Islet of Langerhans (tissue), 1 donor: ENCODE measurements around the gene CGREF1.
"Not testable (repeated sequence)": the region's sequence is repeated elsewhere in the genome, so short reads cannot be mapped to it uniquely, and the experiment has no call there.

Experiments used
- FAIRE-seq: peaks from one replicate; lab custom pipeline; 2011; peaks lifted over from hg19 to GRCh38; lab: Jason Lieb, UNC

Gene CGREF1

DNA sequence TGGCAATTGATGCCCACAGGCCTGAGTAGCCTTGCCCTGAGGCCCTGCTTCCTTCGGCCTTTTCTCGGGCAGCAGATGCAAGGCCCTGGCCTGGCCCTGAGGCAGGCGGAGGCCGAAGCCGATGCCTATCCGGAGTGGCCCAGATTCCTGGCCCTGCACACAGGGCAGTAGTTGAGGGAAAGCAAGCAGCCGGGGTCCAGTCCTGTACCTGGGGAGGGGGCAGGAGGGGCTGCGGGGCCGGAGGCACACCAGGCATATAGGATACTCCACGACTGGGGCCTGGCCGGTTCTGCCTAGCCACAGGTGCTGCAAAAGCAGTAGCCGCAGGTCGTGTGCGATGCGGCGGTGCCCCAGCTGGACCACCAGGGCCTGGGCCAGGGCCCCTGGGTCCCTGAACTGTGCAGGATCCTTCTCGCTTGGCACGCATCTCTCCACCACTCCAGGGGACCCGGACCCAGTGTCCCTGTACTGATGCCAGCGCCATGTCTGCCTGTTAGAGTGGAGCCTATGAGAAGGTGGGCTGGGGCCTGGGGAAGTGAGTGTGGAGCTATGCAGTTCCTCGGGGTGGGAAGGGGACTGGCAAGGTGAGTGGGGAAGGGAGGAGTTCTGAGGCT is 18.5 kb upstream of the CGREF1 start:
- FAIRE-seq: no peak

DNA sequence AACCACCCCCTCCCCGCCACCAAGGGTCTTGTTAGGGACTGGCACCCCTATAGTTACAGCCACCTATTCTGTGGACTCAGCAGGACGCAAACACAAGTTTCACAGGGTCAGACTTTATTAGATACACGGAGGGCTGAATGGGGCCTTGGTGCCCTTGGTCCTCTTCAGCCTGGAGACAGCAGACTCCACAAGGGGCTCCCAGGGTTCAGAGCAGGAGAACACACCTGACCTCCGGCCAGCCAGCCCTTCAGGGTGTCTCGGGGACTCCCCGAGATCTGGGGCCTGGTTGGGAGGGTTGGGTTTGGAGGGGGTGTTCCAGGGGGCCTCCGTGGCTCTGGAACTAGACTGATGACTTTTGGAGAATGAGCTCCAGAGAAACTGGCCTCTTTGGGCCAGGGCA is 17.8 kb upstream of the CGREF1 start:
- no peak for FAIRE-seq

DNA sequence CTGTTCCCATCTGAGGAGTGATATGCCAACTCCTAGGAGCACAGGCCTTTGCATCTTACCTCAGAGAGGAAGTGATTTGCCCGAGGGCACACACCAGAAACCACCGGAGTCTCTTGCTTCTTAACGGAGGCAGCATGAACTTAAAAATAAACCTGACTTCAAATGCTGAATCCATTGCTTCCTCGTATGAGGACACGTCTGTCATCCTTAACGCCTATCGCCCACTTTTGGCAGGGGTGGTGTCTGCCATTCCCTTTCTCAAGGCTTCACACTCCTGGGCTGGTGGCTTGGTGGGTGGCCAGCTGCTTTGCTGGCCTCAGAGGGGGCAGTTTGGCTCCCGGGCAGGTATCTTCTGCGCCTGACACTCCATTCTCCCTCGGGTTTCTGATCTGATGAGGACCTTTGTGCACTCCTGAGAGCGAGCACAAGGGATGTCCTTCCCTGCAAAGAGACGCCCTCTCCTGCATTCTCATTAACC is 16.6 kb upstream of the CGREF1 start:
- FAIRE-seq: no peak

DNA sequence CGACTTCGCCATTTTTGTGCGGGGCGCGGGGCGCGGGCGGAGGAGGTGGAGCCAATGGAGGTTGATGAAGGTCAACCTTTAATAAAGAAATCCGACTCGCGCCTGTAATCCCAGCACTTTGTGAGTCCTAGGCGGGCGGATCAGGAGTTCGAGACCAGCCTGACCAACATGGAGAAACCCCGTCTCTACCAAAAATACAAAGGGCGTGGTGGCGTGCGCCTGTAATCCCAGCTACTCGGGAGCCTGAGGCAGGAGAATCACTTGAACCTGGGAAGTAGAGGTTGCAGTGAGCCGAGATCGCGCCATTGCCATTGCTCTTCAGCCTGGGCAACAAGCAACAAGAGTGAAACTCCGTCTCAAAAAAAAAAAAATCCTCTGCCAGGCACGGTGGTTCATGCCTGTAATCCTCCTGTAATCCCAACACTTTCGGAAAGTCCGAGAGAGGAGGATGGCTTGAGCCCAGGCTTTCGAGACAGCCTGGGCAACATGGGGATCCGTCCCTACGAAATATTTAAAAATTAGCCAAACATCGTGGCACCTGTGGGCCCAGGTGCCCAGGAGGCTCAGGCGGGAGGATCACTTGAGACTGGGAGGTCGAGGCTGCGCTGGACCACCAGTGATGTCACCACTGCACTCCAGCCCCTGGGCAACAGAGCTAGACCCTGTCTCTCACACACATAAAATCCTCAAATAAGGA is 16.0 kb upstream of the CGREF1 start:
- no peak for FAIRE-seq

DNA sequence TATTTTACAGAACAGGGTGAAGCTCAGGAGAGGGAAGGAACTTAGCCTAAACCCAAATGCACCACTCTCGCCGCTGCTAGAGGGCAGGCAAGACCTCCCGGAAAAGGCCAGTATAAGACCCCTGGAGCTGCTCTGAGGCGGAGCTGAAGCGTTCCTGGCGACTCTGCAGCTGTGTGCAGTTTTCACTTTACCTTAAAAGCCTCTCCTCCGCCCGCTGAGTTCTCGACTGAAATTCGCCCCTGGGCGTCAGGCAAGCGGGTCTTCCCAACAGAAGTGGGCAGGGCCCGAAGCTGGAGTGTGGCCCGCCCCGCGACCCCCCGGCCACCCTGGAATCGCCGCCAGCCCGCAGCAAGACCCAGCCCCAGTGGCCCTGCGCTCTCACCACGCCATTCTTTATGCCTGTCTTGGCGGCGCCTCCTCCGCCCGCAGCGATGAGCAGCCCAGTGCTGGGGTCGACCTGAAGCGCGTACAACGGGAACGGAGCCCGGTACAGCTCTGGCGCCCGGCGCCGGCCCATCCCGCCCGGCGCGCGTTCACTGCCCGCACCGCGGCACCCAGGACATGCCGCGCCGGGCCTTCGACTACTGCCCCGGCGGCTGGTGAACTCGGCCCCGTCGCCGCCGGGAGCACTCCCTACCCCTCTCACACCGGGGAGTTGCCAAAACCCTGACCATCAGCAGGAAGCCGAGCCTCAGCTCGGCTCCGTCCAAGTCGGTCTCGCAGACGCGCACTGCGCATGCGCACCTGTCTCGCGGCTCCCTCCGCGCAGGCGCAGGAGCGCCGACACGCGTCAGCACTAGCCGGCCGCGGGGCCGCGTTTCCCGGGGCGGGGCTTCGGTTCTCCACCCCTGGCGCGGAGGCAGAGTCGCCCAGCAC is 15.2 kb upstream of the CGREF1 start, which contains the start of gene PREB:
Gene PREB (minus strand): TSS at position 732 of the 876 bp plus-strand sequence. CDS start 215 bp downstream, at position 517.
- no peak for FAIRE-seq

DNA sequence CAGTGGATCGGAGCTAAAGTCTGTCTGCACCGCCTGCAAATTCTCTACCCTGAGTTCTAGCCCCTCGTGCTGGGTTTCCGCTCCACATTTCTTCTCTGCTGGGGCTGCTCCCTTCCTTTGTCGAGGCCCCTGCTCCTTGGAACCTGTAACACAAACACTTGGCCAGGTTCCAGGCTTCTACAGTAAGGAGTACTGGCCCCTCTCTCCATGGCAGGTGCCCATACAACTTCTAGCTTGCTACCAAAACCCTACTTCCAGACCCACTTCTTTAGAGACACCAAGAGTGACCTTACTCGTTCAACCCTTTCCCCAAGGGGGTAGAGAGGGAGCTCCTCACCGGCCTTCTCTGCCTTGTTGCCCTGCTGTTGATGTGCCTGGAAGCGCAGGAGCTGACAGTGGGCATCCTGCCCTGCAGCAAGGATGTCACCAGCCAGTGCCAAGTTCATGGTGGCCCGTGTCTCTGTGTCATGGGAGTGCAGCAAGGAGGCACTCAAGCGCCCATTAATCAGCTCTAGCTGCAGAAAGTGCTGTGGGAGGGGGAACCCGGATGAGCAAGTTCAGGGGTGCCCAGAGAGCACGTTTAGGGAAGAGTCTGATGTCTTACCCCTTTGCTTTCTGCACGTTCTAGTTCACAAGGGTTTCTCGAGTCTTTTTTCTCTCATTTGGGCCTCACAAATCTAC is 14.4 kb upstream of the CGREF1 start:
- FAIRE-seq: no peak

DNA sequence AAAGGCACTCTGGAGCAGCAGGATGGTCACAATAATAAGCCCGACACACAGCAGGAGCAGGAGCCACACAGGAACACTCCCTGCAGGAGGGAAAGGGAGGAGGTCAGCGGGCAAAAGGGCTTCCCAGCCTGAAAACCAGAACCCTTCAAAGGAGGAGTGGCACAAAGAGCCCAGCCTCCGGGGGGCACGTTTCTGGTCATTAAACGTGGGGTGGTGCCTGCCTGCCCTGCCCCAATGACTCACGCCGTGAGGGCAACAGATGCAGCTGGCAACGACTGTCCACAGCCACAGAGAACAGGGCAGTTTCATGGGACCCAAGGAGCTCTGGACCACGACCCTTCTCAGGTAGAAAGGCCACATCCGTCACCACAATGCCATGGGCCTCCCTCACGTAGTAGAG is 12.5 kb upstream of the CGREF1 start:
- FAIRE-seq: no peak

DNA sequence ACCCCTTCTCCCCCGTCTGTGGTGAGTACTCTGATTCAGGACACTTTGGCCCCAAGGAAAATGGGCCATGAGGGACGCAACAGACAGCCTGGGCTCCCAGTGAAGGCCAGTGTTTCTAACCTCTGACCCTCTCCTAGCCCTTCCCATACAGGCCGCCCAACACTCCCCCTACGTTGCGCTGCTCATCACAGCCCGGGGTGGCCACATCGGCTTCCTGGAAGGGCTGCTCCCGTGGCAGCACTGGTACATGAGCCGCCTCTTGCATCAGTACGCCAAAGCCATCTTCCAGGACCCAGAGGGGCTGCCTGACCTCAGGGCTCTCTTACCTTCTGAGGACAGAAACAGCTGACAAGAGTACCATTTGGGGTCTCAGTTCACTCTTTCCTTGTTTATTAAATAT is 11.5 kb upstream of the CGREF1 start:
- no peak for FAIRE-seq

DNA sequence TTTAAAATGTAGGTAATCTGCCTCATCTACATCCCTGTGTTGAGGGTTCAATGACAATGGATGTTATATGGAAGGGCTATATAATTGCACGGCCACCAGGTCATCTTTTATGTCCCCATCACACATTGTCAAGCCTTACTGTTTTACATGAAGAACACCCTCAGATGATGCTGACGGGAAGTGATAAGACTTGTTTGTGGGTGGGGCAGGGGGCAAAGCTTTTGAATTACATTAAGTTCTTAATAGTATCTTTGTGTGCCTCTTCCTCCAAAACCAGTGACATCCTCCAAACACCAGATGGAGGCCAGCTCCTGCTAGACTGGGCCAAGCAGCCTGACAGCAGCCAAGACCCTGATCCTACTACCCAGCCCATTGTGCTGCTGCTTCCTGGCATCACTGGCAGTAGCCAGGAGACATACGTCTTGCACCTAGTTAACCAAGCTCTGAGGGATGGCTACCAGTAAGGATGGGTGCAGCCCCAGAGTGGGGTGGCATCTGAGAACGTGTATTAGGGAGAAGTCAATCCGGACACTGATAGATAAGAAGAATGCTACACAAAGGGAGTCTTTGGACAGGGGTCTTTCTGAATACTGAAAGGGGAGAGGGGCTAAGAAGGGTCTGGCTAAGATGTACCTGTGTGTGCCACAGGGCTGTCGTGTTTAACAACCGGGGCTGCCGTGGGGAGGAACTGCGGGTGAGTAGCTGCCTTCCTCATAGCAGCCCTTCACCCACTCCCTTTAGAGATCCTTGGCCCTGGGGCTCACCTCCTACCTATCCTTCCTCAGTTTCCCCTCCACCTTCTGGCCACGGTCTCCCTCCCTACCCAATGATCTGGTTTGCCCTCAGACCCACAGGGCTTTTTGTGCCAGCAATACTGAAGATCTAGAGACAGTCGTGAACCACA is 10.0 kb upstream of the CGREF1 start:
- no peak for FAIRE-seq

DNA sequence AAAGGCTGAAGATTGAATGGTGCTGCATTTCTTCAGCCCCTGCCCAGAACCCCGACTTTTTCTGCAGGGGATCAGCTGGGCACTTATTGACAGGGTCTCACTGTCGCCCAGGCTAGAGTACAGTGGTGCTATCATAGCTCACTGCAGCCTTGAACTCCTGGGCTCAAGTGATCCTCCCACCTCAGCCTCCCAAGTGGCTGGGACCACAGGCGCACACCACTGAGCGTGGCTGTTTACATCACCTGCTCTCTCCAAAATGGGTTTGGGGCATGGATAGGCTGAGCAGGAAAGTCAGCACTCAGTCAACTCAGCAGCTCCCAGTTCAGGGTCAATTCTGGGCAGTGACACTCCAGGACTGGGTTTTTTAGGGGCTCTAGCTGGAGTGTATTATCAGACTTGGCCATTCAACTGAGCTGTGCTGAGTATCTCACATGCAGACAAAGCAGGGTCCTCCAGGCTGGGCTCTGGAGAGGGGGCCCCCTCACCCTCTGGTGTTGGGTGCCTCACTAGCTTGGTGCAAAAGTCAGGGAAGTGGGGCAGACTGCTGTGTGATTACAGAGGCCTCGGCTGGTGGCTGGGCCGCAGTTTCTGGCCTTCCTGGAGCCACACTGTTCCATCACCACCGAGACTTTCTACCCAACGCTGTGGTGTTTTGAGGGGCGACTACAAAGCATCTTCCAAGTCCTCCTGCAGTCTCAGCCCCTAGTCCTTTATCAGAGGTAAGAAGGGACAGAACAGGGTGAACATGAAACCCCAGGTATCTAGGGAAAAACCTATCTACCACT is 9.1 kb upstream of the CGREF1 start:
- FAIRE-seq: no peak

DNA sequence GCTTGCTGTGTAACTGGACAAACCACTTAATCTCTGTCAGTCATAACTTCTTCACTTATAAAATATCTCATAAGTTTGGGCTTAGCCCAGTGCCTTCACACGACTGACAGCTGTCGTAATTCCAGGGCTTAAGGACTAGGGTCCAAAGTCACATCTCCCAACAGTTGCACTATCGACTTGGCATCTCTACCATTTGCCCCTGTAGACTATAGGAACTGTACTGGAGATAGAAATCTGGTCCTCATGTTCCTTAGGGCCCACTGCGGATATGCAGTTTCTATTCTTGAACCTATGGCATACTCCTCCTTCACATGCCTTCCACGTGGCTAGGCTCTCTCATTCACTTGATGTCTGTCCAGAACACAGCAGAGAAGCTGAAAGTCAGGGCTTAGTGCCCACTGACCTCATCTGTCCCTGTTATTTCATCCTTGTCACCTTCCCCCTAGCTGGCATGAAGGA is 7.4 kb upstream of the CGREF1 start:
- no peak for FAIRE-seq

DNA sequence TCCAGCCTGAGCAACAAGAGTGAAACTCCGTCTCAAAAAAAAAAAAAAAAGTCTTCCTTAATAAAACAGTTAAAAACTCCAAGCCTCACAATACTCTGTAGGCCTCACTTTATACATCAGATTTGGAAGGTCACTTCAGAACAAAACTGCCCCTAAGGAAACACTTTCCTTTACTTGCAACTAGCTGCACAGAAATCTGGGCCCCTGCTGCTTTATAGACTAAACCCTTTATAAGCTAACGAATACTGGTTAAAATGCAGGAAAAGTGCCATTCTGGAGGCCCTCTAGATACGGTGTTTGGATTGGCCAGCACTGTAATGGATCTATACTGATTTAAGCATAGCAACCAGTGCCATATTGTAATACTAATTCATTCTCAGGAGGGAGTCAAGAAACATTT is 6.2 kb upstream of the CGREF1 start:
- no peak for FAIRE-seq

DNA sequence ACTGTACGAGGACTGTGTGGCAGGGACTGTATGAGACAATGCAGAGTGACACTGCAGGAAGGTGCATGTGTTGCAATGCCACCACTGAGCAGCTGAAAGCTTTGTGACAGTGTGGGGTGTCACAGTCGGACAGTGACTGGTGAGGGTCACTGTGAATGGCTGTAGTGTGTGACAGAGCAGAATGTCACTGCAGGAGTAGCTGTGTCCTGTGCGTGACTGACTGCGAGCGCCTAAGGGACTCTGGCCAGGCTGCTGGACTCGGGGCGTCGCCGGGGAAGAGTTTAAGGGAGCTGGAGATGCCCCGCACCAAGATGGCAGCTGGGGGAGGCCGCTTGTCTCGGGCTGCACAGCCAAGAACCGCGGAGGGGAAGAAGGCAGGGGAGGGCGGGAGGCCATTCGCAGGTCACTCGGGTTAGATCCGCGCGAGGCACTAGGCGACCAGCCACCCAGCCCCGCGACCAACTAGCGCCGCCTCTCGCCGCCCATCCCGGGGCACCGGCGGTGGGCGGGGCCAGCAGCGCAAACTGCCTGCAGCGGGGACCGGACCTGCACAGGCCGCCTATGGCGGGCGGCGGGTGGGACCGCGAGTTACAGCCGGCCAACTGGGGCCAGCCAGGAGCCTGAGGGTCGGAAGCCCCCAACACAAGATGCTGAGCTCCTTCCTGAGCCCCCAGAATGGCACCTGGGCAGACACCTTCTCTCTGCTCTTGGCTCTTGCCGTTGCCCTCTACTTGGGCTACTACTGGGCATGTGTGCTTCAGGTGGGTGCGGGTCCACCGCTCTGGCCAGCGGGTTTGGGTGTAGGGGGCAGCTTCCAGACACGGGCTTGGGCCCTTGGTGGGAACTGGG is 4.6 kb upstream of the CGREF1 start, which contains the start of gene ABHD1:
Gene ABHD1 (plus strand): TSS at position 514 of the 849 bp plus-strand sequence. CDS start 134 bp downstream, at position 648.
- no peak for FAIRE-seq

DNA sequence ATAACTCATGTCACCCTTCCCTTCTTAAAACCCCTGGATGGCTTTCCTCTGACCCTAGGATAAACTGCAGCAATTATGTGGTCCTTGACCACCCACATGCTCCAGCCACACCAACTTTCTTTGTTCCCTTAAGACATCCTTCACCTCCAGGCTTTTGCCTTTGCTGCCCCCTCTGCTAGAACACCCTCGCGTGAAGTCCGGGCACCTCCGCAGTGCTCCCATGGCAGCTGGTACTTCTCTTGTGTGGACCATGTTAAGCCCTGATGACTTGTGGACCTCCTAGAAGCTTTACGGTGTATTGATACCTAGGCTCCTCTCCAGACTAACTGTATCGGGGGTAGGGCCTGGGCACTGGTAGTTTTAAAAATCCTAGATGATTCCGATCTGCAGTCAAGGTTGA is 3.9 kb upstream of the CGREF1 start:
- FAIRE-seq: no peak

DNA sequence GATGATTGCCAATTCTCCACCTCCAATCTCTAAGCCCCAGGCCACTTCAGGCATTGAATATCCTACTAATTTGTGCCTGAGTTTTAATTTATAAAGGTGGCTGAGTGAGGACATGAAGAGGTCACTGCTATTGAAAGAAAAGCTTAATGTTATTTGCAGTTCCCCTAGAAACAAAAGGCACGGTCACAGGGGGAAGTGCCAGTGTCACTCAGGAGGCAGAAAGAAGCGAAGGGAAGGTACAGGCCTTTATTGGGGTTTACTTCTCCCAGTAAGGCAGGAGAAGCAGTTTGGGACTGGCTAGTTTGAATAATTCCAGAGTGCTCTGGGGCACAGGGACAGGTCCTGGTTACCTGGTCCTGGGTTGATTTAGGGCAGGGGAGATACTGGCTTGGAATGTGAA is 3.0 kb upstream of the CGREF1 start:
- FAIRE-seq: no peak

DNA sequence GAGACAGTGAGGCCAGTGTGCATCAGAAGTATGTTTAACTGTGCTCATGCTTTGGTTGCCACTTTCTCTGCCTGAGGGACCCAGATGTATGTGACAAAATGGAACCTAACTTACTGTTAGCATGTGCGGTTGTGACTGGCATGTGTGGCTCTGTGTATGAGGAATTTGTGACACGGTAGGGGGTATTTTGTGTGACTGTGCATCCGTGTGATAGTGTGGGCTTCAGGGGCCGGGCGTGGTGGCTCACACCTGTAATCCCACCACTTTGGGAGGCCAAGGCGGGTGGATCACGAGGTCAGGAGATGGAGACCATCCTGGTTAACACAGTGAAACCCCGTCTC is 372 bp upstream of the CGREF1 start:
- FAIRE-seq: not testable (repeated sequence)

DNA sequence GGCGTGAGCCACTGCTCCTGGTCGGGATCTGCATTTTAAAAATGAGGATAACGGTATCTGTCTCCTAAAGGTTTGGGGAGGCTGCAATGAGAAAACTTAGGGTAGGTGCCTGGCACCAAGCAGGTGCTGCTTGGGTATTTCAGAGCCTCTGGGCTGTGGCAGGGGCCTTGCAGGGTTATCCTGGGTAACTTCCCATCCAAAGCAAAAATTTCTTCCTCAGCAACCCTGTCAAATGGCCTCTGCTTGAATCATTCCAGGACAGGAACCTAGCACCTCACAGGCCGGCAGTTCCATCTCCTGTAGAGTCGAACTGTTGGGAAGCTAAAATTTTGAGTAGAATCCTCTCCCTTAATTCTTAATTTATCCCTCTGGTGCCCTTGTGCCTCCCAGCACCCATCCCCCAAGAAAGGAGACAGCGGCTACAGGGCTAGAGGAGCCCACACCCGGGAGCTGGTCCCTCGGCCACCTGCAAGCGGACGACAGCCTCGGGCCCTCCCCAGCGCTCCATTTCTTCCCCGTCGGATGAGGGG is 868 bp downstream of the CGREF1 start:
- FAIRE-seq: no peak

DNA sequence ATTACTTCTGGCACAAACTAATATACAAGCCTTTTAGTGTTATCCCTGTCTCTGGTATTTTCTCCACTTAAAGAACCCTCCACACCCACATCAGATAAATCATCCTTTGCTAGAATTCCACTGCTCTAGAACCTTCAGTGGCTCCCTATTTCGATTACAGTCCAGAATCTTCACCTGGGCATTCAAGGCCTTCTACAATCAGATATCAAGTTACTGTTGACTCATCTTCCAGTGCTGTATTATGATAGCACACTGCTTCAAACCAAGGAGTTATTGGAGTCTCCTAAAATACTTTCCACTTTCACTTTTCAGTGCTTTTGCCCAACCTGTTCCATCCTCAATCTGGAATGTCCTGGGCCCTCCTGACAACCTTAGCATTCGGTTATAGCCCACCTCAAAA is 3.4 kb downstream of the CGREF1 start:
- FAIRE-seq: no peak

DNA sequence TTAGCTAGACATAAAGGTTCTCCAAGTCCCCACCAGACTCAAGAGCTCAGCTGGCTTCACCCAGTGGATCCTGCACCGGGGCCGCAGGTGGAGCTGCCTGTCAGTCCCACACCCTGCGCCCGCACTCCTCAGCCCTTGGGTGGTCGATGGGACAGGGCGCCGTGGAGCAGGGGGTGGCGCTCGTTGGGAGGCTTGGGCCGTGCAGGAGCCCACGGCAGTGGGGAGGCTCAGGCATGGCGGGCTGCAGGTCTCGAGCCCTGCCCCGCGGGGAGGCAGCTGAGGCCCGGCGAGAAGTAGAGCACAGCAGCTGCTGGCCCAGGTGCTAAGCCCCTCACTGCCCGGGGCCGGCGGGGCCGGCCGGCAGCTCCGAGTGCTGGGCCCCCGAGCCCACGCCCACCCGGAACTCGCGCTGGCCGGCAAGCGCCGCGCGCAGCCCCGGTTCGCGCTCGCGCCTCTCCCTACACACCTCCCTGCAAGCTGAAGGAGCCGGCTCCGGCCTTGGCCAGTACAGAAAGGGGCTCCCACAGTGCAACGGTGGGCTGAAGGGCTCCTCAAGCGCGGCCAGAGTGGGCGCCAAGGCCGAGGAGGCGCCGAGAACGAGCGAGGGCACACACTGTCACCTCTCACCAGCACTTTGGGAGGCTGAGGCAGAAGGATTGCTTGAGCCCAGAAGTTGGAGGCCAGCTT is 7.4 kb downstream of the CGREF1 start:
- not testable (repeated sequence) for FAIRE-seq
